OCI-LY3 (cell line): Measurements from ENCODE around the gene COX6B1.

ENCODE experiments used
- H2AFZ ChIP-seq: fragments of 200-600, 300-600 bp; shearing (Covaris generic); 2 replicates; pipeline ENCODE4 v1.6.0; 2014; ENCODE audit warnings: antibody characterized with exemption, low read depth, low read length
- H3K27ac ChIP-seq: fragments of 200-600, 300-600 bp; sonication (generic); 2 replicates; pipeline ENCODE4 v1.5.1; 2014; ENCODE audit warnings: mild to moderate bottlenecking, low read length, moderate library complexity, mixed read lengths
- H3K27me3 ChIP-seq: fragments of 200-600, 300-600 bp; sonication (generic); 2 replicates; pipeline ENCODE4 v1.6.1; 2014; ENCODE audit warnings: low read depth, low read length, mixed read lengths
- H3K36me3 ChIP-seq: fragments of 200-600, 300-600 bp; sonication (generic); replicated peaks from 2 replicates; pipeline ENCODE3; 2014; ENCODE audit warnings: low read depth, low read length, mixed read lengths
- H3K4me1 ChIP-seq: fragments of 300-600, 200-600 bp; sonication (generic); 2 replicates; pipeline ENCODE4 v1.6.1; 2014; ENCODE audit warnings: low read length, mixed read lengths
- H3K4me2 ChIP-seq: fragments of 200-600, 300-600 bp; sonication (generic); 2 replicates; pipeline ENCODE4 v1.6.1; 2014; ENCODE audit warnings: low read length, mixed read lengths
- H3K4me3 ChIP-seq: fragments of 300-600, 200-600 bp; sonication (generic); 2 replicates; pipeline ENCODE4 v1.5.1; 2014; ENCODE audit warnings: antibody characterized with exemption, mild to moderate bottlenecking, low read length, moderate library complexity
- H3K79me2 ChIP-seq: fragments of 300-600, 200-600 bp; shearing (Covaris generic); 2 replicates; pipeline ENCODE4 v1.6.1; 2014; ENCODE audit warnings: mild to moderate bottlenecking, low read length, mixed read lengths
- H3K9ac ChIP-seq: fragments of 300-600, 200-600 bp; shearing (Covaris generic); 2 replicates; pipeline ENCODE4 v1.6.0; 2014; ENCODE audit warnings: mild to moderate bottlenecking, low read length, moderate library complexity
- H3K9me3 ChIP-seq: fragments of 200-600, 300-600 bp; shearing (Covaris generic); 2 replicates; pipeline ENCODE4 v1.6.1; 2014; ENCODE audit warnings: low read length, mixed read lengths; ENCODE audit not compliant: insufficient read depth
- H4K20me1 ChIP-seq: fragments of 200-600, 300-600 bp; sonication (generic); 2 replicates; pipeline ENCODE4 v1.6.1; 2016; ENCODE audit warnings: low read length, mixed read lengths; ENCODE audit not compliant: insufficient read depth
- EZH2phosphoT487 ChIP-seq: fragments of 200-600 bp; shearing (Covaris generic); IDR thresholded peaks from 2 replicates; pipeline ENCODE4 v1.6.1; 2018; ENCODE audit warnings: antibody characterized with exemption, mixed run types, low read depth
- TF ChIP-seq, protein P1 (sequence below): fragments of 200-600, 300-600 bp; sonication (generic); IDR thresholded peaks from 2 replicates; pipeline ENCODE4 v1.5.1; 2014; ENCODE audit warnings: antibody characterized with exemption, low read length, low read depth

COX6B1 gene

DNA sequence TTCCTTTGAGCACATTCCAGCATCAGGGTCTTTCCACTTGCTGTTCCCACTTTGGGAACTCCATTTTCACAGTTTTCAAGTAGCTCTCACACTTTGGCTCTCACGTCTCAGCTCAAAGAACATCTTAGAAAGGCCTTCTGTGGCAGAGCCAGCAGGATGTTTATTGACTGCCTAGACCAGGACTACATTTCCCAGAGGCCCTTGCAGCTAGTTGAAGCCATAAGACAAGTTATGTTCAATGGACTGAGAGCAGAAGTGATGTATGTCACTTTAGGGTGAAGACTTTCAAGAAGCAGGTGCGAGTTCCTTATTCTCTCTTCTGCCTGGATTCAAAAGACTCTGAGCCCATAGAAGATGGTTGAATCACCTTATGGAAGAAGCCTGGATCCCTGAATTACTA, 39.9 kb upstream of the COX6B1 start:
- H3K4me1 ChIP-seq: peaks cover 25% of the 10 kb centered on the region
- H3K36me3 ChIP-seq: no peaks in the 10 kb centered on the region
- H3K4me3 ChIP-seq: no peak overlapping the region
- H3K27ac ChIP-seq: no peak overlapping the region
- no peak overlapping the region for H3K9ac ChIP-seq
- H2AFZ ChIP-seq: no peak overlapping the region
- H3K79me2 ChIP-seq: peaks cover 5% of the 10 kb centered on the region; the same call in 1 of the 2 replicates
- TF ChIP-seq, protein P1, sequence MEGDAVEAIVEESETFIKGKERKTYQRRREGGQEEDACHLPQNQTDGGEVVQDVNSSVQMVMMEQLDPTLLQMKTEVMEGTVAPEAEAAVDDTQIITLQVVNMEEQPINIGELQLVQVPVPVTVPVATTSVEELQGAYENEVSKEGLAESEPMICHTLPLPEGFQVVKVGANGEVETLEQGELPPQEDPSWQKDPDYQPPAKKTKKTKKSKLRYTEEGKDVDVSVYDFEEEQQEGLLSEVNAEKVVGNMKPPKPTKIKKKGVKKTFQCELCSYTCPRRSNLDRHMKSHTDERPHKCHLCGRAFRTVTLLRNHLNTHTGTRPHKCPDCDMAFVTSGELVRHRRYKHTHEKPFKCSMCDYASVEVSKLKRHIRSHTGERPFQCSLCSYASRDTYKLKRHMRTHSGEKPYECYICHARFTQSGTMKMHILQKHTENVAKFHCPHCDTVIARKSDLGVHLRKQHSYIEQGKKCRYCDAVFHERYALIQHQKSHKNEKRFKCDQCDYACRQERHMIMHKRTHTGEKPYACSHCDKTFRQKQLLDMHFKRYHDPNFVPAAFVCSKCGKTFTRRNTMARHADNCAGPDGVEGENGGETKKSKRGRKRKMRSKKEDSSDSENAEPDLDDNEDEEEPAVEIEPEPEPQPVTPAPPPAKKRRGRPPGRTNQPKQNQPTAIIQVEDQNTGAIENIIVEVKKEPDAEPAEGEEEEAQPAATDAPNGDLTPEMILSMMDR: no peak
- no peak for TF ChIP-seq EZH2phosphoT487
- H3K27me3 ChIP-seq: no peaks in the 10 kb centered on the region
- no peaks in the 10 kb centered on the region for H4K20me1 ChIP-seq
- H3K9me3 ChIP-seq: 0 out of 2 replicates have a peak, but pooled peaks cover 4% of the 10 kb centered on the region
- no peak overlapping the region for H3K4me2 ChIP-seq

DNA sequence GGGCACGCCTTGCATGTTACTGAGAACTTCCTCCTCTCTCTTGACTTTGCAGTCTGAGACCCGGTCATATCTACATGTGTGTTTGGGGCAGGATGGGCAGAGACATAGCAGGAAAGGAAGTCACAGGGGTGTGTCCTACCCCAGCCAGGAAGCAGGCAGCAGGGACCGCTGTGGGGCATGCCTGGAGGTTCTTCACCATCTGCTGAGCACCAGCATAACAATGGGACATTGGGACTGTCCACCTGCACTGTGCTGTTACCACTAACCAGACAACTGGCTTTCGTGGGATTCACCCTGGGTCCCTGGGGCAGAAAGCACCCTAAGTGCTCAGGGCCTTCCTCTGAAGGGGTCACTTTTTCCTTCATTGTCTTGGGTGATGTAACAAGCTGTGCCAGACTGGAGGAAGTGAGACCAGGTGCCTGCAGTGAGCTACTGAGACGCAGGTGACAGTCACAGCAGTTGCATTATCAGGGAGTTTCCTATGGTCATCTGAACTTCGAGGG, 38.2 kb upstream of the COX6B1 start:
- Histone ChIP-seq H3K9me3 (0 out of 2 replicates have a peak, but pooled peaks cover 4% of the 10 kb centered on the region), H3K27me3 (no peaks in the 10 kb centered on the region), H3K4me2 (peak overlapping the region; percentile 66), H3K4me3 (peak overlapping the region; percentile 39), H3K9ac (peak overlapping the region; percentile 56; the same call in 1 of the 2 replicates), H3K4me1 (peaks cover 29% of the 10 kb centered on the region), H4K20me1 (no peaks in the 10 kb centered on the region), H2AFZ (peak overlapping the region; percentile 87), H3K36me3 (peaks cover 4% of the 10 kb centered on the region), H3K79me2 (peaks cover 10% of the 10 kb centered on the region; the same call in 1 of the 2 replicates), H3K27ac (peak overlapping the region; percentile 75)
- TF ChIP-seq EZH2phosphoT487: no peak
- TF ChIP-seq, protein P1: no peak

DNA sequence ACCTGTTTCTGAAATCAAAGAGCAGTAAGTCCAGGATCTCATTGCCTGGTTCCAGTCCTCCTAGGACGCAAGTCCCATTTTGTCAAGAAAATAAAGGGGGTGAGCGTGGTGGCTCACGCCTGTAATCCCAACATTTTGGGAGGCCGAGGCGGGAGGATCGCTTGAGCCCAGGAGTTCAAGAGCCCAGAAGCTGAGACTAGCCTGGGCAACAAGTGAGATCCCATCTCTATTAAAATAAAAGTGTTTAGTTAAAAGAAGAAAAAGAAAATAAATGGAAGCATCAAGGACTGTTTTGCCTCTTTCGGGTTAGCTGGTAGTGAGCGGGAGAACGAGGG, 35.9 kb upstream of the COX6B1 start:
- Histone ChIP-seq H3K9ac (peak overlapping the region; percentile 47; the same call in 1 of the 2 replicates), H3K4me1 (peaks cover 29% of the 10 kb centered on the region), H4K20me1 (no peaks in the 10 kb centered on the region), H3K36me3 (peaks cover 12% of the 10 kb centered on the region), H3K27me3 (no peaks in the 10 kb centered on the region), H3K79me2 (peaks cover 10% of the 10 kb centered on the region; the same call in 1 of the 2 replicates), H3K9me3 (0 out of 2 replicates have a peak, but pooled peaks cover 4% of the 10 kb centered on the region), H3K27ac (no peak overlapping the region; the same call in 1 of the 2 replicates), H3K4me3 (peak overlapping the region; percentile 79), H2AFZ (peak overlapping the region; percentile 65), H3K4me2 (peak overlapping the region; percentile 83)
- no peak for TF ChIP-seq EZH2phosphoT487
- TF ChIP-seq, protein P1: no peak

DNA sequence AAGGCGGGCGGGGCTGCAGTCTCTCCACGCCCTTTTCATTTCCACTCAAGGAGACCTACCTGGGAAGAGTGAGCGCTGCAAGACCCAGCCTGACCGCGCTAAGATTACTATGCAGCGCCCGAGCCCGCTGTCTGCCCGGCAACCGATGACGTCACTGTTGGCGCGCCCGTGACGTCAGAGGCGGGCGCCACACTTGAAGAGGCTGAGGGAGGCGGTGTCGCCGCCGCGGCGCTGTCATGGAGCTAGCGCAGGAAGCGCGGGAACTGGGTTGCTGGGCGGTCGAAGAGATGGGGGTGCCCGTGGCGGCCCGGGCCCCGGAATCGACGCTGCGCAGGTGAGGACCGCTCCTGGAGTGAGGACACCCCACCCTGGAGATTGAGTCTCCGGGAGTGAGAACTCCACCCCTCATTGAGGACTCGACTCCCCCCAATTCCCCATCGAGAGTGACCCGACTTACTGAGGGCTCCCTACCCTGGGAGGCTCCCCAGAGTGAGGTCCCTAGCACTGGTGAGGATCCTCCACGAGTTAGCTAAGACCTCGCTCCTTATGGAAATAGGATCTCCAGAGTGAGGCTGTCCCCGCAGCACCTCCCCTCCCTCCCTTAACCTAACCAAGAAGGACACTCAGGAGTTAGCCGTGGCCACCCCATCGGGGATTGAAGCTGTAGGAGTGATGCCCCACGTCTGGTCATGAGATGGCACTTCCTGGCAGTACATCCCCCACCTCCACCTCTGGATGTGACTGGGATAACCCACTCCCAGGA, 35.4 kb upstream of the COX6B1 start, which contains the start of gene HAUS5:
TSS of gene HAUS5 (plus strand) at position 177 of the 763 bp plus-strand sequence. CDS start at position 237, 60 bp downstream.
- H3K79me2 ChIP-seq: peaks cover 10% of the 10 kb centered on the region; the same call in 1 of the 2 replicates
- no peak for TF ChIP-seq EZH2phosphoT487
- TF ChIP-seq, protein P1: no peak
- no peaks in the 10 kb centered on the region for H4K20me1 ChIP-seq
- H3K4me2 ChIP-seq: peak within 1 kb of the TSS; percentile 83
- H3K4me1 ChIP-seq: peaks cover 29% of the 10 kb centered on the region
- H3K9me3 ChIP-seq: no peaks in the 10 kb centered on the region
- H3K9ac ChIP-seq: peak within 1 kb of the TSS; percentile 83
- H3K27ac ChIP-seq: peak within 1 kb of the TSS; percentile 9; the same call in 1 of the 2 replicates
- peaks cover 17% of the 10 kb centered on the region for H3K36me3 ChIP-seq
- H2AFZ ChIP-seq: peak within 1 kb of the TSS; percentile 65
- no peaks in the 10 kb centered on the region for H3K27me3 ChIP-seq
- H3K4me3 ChIP-seq: peak within 1 kb of the TSS; percentile 79
